Nephron (organoid): ENCODE measurements around the gene PRKG1.

ENCODE experiments used
- H3K27ac Mint-ChIP-seq, 3 experiments: 2 replicates each; pipeline ENCODE4 v1.8.0; 2020; ENCODE audit warnings: mixed read lengths in 3 of 3, mild to moderate bottlenecking in 2 of 3, moderate library complexity in 1 of 3
- H3K27me3 Mint-ChIP-seq: 2 replicates; pipeline ENCODE4 v1.8.0; 2021; ENCODE audit warnings: low read depth, mild to moderate bottlenecking, moderate library complexity, mixed read lengths
- H3K36me3 Mint-ChIP-seq: 2 replicates; pipeline ENCODE4 v1.8.0; 2020; ENCODE audit warnings: low read depth, mixed read lengths
- H3K4me1 Mint-ChIP-seq: 2 replicates; pipeline ENCODE4 v1.8.0; 2020; ENCODE audit warnings: mixed read lengths
- H3K4me3 Mint-ChIP-seq, 3 experiments: 2 replicates each; pipeline ENCODE4 v1.8.0; 2020; ENCODE audit warnings: mild to moderate bottlenecking in 3 of 3, mixed read lengths in 3 of 3, moderate library complexity in 2 of 3
- H3K9me3 Mint-ChIP-seq: 2 replicates; pipeline ENCODE4 v1.8.0; 2020; ENCODE audit warnings: mixed read lengths
- CTCF ChIP-seq, 3 experiments: fragments of 200-600 bp; sonication (generic); IDR thresholded peaks; one replicate each; pipeline ENCODE4 v1.5.0; 2021; ENCODE audit warnings: antibody characterized with exemption in 3 of 3; ENCODE audit not compliant: unreplicated experiment in 3 of 3

PRKG1 gene

GRCh38 chr10:52279546-52279945 is 1205.3 kb downstream of the PRKG1 start:
- Mint-ChIP-seq H3K4me1 (peaks cover 31% of the 10 kb centered on the region), H3K27ac (no peak overlapping the region), H3K36me3 (peaks cover 27% of the 10 kb centered on the region), H3K4me3 (no peak overlapping the region), H3K27me3 (no peaks in the 10 kb centered on the region), H3K9me3 (peaks cover 24% of the 10 kb centered on the region)
- TF ChIP-seq CTCF (IDR thresholded peaks at IDR 0.05; ENCODE audit: unreplicated experiment in 3 of 3) = no peak

GRCh38 chr10:52280051-52280450 is 1205.8 kb downstream of the PRKG1 start:
- Mint-ChIP-seq H3K4me1 (peaks cover 32% of the 10 kb centered on the region), H3K27me3 (no peaks in the 10 kb centered on the region), H3K27ac (no peak overlapping the region)

DNA sequence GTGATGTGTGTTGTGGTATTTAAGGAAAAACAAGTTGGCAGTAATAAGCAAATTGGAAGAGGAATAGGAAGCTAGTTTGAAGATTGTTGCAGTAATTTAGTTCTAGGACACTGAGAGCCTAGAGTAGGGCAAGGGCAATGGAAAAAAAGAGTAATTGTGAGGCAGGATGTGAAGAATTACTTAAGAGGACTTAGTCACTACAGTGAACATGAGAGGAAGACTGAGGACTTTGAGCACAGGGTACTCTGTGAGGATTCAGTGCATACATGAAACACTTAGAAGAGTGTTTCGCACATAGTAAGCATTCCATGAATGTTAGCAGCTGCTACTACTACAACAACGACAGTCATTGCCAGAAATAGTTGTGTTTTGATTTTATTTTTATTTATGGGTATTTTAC is 1208.9 kb downstream of the PRKG1 start:
- H3K4me3 Mint-ChIP-seq = no peak overlapping the region
- peaks cover 32% of the 10 kb centered on the region for H3K4me1 Mint-ChIP-seq
- no peaks in the 10 kb centered on the region for H3K27me3 Mint-ChIP-seq
- H3K36me3 Mint-ChIP-seq = peaks cover 6% of the 10 kb centered on the region
- no peak overlapping the region for H3K27ac Mint-ChIP-seq
- no peak for TF ChIP-seq CTCF (IDR thresholded peaks at IDR 0.05; ENCODE audit: unreplicated experiment in 3 of 3)
- peaks cover under 1% of the 10 kb centered on the region for H3K9me3 Mint-ChIP-seq

More at GRCh38 chr10:52280051-52280450, 1205.8 kb downstream of the PRKG1 start:
- H3K9me3 Mint-ChIP-seq = peaks cover 21% of the 10 kb centered on the region
- no peak for TF ChIP-seq CTCF (IDR thresholded peaks at IDR 0.05; ENCODE audit: unreplicated experiment in 3 of 3)
- no peak overlapping the region for H3K4me3 Mint-ChIP-seq
- peaks cover 24% of the 10 kb centered on the region for H3K36me3 Mint-ChIP-seq

GRCh38 chr10:52284416-52285013 is 1210.2 kb downstream of the PRKG1 start:
- Mint-ChIP-seq H3K27ac (no peak overlapping the region), H3K4me3 (no peak overlapping the region), H3K27me3 (no peaks in the 10 kb centered on the region), H3K9me3 (no peaks in the 10 kb centered on the region), H3K36me3 (peaks cover 6% of the 10 kb centered on the region), H3K4me1 (peaks cover 29% of the 10 kb centered on the region)
- TF ChIP-seq CTCF (IDR thresholded peaks at IDR 0.05; ENCODE audit: unreplicated experiment in 3 of 3) = no peak

- Mint-ChIP-seq H3K4me1 (peaks cover 12% of the 10 kb centered on the region), H3K36me3 (peaks cover 3% of the 10 kb centered on the region)
These were observed 1213.6 kb downstream of the PRKG1 start for GRCh38 chr10:52287866-52288265.

More at GRCh38 chr10:52287866-52288265, 1213.6 kb downstream of the PRKG1 start:
- no peaks in the 10 kb centered on the region for H3K9me3 Mint-ChIP-seq
- TF ChIP-seq CTCF (IDR thresholded peaks at IDR 0.05; ENCODE audit: unreplicated experiment in 3 of 3) = no peak
- no peak overlapping the region for H3K4me3 Mint-ChIP-seq
- H3K27ac Mint-ChIP-seq = no peak overlapping the region
- no peaks in the 10 kb centered on the region for H3K27me3 Mint-ChIP-seq
